H1 (cell line): Measurements from ENCODE around the gene ZSCAN18.

ENCODE experiments used
- CTCF ChIP-seq, 3 experiments: IDR thresholded peaks; 1 replicate in 2 of 3; 2 replicates in 1 of 3; pipeline versions ENCODE4 v1.5.1 to v1.6.1; 2011; ENCODE audit warnings: low read length in 3 of 3, mild to moderate bottlenecking in 3 of 3, inconsistent platforms in 2 of 3, low read depth in 1 of 3, moderate library complexity in 1 of 3; ENCODE audit not compliant: insufficient read depth in 1 of 3; ENCODE audit errors: control extremely low read depth in 1 of 3
- POLR2A ChIP-seq, 2 experiments: IDR thresholded peaks; 1 replicate in 1 of 2; 2 replicates in 1 of 2; pipeline ENCODE4 v1.6.1; 2011; ENCODE audit warnings: low read depth in 2 of 2, low read length in 2 of 2, mild to moderate bottlenecking in 2 of 2; ENCODE audit errors: control extremely low read depth in 1 of 2
- POLR2AphosphoS5 ChIP-seq: IDR thresholded peaks from 2 replicates; pipeline ENCODE4 v1.6.1; 2011; ENCODE audit warnings: low read depth, low read length
- RAD21 ChIP-seq, 2 experiments: IDR thresholded peaks in 1 of 2; conservative IDR thresholded peaks in 1 of 2; 2 replicates each; pipeline ENCODE4 v1.6.1; 2011; ENCODE audit warnings: low read depth in 2 of 2, low read length in 2 of 2, improper control_type of control experiment in 1 of 2, inconsistent platforms in 1 of 2, mild to moderate bottlenecking in 1 of 2, moderate library complexity in 1 of 2
- TF ChIP-seq, protein P1 (sequence below): IDR thresholded peaks from 2 replicates; pipeline ENCODE4 v1.6.1; 2012; ENCODE audit warnings: low read length, inconsistent platforms

DNA sequence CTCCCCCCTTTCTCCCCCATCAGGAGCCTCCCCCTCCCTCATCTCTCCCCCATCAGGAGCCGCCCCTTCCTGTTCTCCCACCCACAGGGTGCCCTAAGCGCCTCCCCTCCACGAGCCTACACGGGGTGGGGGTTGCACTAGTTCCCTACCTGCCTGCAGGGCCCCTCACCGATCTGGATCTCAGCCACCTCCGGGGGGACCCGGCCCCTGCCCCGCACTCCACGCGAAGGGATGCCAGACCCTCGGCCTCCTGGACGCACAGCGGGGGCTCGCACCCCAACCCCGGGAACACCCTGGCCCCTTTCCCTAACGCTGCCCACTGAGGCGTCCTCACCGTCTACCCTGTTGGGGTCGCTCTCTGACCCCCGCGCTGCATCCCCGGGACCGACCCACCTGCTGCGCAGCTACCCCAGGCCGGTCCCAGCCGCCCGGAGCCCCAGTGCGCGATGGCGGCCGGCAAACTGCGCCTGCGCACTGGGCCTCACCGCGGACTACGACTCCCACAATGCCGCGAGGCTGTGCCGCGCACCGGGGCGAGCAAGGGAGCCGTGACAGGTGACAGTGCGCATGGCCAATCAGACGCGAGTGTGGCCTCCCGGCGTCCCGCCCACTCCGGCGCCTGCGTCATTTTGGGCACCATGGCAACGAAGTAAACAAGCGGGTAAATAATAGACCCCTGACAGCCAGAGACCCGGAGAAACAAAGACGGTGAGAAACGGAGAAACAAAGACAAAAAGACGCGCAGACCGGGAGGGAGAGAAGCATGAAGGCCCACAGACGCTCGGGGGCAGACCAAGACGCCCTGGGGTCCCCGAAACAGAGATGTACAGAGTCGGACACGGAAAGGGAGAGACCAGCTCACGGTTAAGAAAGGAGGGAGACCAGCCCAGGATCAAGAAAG, at the start of gene ZSCAN18:
- TF ChIP-seq CTCF (IDR thresholded peaks at IDR 0.05; ENCODE audit: control extremely low read depth in 1 of 3, insufficient read depth in 1 of 3, low read depth in 1 of 3, low read length in 3 of 3) (no peak; a peak in 1 of 4 replicates), POLR2AphosphoS5 (0 out of 2 replicates have a peak, but pooled peaks have one; percentile 16), POLR2A (IDR thresholded peaks at IDR 0.05; ENCODE audit: control extremely low read depth in 1 of 2, low read depth in 2 of 2, low read length in 2 of 2) (peak in 1 of 2 experiments; percentile 46; a peak in 2 of 3 replicates), RAD21 (IDR thresholded peaks at IDR 0.05 in 1 of 2, conservative IDR thresholded peaks at IDR 0.05 in 1 of 2; ENCODE audit: low read depth in 2 of 2, low read length in 2 of 2) (no peak; a peak in 1 of 4 replicates)
- TF ChIP-seq, protein P1, sequence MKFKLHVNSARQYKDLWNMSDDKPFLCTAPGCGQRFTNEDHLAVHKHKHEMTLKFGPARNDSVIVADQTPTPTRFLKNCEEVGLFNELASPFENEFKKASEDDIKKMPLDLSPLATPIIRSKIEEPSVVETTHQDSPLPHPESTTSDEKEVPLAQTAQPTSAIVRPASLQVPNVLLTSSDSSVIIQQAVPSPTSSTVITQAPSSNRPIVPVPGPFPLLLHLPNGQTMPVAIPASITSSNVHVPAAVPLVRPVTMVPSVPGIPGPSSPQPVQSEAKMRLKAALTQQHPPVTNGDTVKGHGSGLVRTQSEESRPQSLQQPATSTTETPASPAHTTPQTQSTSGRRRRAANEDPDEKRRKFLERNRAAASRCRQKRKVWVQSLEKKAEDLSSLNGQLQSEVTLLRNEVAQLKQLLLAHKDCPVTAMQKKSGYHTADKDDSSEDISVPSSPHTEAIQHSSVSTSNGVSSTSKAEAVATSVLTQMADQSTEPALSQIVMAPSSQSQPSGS, result no peak
